Superior temporal gyrus (tissue), 1 donor: ENCODE data around the gene LAMB1.

Experiments
- DNase-seq: peaks from one replicate; pipeline ENCODE4 v3.0.0-alpha.2; 2016; ENCODE audit errors: extremely low spot score

Gene LAMB1

DNA sequence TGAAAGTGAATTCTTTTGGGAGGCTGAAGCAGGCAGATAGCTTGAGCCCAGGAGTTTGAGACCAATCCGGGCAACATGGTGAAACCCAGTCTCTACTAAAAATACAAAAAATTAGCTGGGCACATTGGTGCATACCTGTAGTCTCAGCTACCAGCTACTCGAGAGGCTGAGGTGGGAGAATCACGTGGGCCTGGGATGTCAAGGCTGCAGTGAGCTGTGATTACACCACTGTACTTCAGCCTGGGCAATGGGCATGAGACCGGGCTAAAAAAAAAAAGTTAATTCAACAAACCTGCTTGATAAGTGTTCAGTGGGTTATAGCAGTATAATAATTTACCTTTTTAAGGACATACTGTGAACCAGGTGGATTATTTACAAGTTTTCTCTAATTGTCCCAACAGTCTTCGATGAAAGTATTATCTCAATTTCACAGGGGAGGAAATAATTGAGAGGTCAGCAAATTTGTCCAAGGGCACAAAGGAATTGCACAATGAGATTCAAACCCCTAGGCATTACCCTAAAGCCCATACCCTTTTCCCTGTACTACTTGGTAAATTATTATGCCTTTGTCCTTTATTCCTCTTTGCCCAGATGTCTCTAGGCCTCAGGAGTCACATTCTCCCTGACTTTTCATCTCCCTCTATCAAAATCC lies 125.1 kb downstream of the LAMB1 start:
- DNase-seq, result no peak

GRCh38 chr7:107876916-107877315 lies 126.0 kb downstream of the LAMB1 start:
- DNase-seq, result no peak

- DNase-seq, result peak; percentile 79
Observed at GRCh38 chr7:107874605-107875446, 128.1 kb downstream of the LAMB1 start.

DNA sequence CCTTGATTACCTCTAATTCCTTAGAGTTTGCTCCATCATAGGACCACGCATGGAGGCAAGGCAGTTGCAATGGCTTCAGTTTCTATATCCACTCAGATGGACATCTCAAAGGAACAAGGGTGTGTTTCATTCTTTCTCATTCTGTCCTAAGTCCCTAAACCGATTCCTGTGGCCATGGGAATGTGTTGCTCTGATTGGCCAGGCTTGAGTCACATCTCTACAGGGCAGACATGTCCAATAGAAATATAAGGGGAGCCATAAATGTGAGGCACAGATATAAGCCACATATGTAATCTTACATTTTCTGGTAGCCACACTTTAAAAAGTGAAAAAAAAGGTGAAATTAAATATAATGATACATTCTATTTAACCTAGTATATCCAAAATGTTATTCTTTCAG lies 128.8 kb downstream of the LAMB1 start:
- no peak for DNase-seq
